ENCODE measurements around the gene RGS10. TPM values are rescaled to one million over a fixed set of nuclear protein-coding genes. Genes with fewer than 3 reads are reported as not detected.

RGS10 gene
- total and polyA plus RNA-seq, 2 of the 8 experiments (the other 6 are each of a cell fraction or from before 2014, with no cell fraction given): 5.5 to 13.1 TPM

DNA sequence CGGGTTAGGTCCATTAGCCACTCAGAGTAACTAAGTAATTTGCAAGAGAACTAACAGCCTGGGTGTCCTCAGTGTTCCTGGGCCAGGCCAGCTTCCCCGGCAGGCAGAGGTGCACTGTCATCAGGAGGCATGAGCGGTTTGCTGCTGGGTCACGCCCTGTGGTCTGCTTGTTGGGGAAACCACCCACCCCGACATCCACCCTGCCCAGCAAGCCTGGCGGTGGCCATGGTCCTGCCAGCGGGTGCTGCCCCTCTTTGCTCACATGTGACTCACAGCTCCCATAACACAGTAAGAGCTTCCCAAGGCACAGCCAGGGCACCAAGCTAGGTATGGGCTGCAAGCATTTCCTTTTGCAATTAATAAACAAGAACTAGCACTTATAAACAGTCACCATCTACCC lies 75.9 kb downstream of the RGS10 start:
- Histone ChIP-seq H2BK15ac (ENCODE audit: low read length) (no peak overlapping the region), H4K91ac (replicated peaks; ENCODE audit: insufficient read length, low read length) (no peak overlapping the region), H3K79me1 (ENCODE audit: low read depth, low read length) (no peaks in the 10 kb centered on the region), H2AK5ac (ENCODE audit: low read depth, low read length) (no peak overlapping the region), H3K9me3 (ENCODE audit: insufficient read depth in 2 of 2, low read depth in 1 of 2, low read length in 1 of 2) (no peaks in the 10 kb centered on the region), H2BK12ac (ENCODE audit: low read depth, low read length) (no peak overlapping the region), H4K5ac (ENCODE audit: insufficient read length, low read depth, low read length) (no peak overlapping the region), H3K4me1 (replicated peaks in 1 of 4; ENCODE audit: control insufficient read depth in 3 of 4, insufficient read depth in 4 of 4, low read length in 3 of 4) (no peaks in the 10 kb centered on the region), H3K18ac (ENCODE audit: extremely low read depth, low read length) (no peak overlapping the region), H2BK120ac (replicated peaks; ENCODE audit: low read depth, low read length) (no peak overlapping the region), H3K56ac (replicated peaks; ENCODE audit: insufficient read length, low read depth, low read length) (no peak overlapping the region), H4K20me1 (replicated peaks in 1 of 2; ENCODE audit: control insufficient read depth in 1 of 2, insufficient read depth in 2 of 2, low read length in 2 of 2) (no peaks in the 10 kb centered on the region), H3K4me3 (ENCODE audit: extremely low read depth in 1 of 4, insufficient read depth in 2 of 4, low read depth in 3 of 4, low read length in 4 of 4) (no peak overlapping the region), H2AFZ (ENCODE audit: low read length) (no peak overlapping the region), H3K14ac (ENCODE audit: insufficient read length) (no peak overlapping the region), H3K23me2 (ENCODE audit: low read depth, low read length) (peaks cover 7% of the 10 kb centered on the region; the same call in 1 of the 2 replicates), H3K4ac (replicated peaks; ENCODE audit: insufficient read length, low read depth, low read length) (no peak overlapping the region), H3K27me3 (replicated peaks in 1 of 4; ENCODE audit: control insufficient read depth in 3 of 4, extremely low read depth in 1 of 4, insufficient read depth in 3 of 4, low read length in 3 of 4) (peaks cover 0 to 2% (median under 1%) of the 10 kb centered on the region in 4 experiments; a peak in 2 of 7 replicates), H3K4me2 (ENCODE audit: insufficient read depth in 1 of 2, low read depth in 2 of 2, low read length in 2 of 2) (no peak overlapping the region), H3K36me3 (ENCODE audit: control insufficient read depth in 2 of 4, insufficient read depth in 4 of 4, low read length in 3 of 4) (no peaks in the 10 kb centered on the region), H4K8ac (ENCODE audit: extremely low read depth, insufficient read depth, low read length) (no peak overlapping the region), H3K79me2 (ENCODE audit: control insufficient read depth in 1 of 2, insufficient read depth in 2 of 2, low read length in 2 of 2) (no peaks in the 10 kb centered on the region), H2BK5ac (ENCODE audit: low read depth, low read length) (no peak overlapping the region), H2BK20ac (ENCODE audit: low read length) (no peak overlapping the region), H3K27ac (ENCODE audit: low read depth, low read length) (no peak overlapping the region), H3K9ac (replicated peaks in 1 of 4; ENCODE audit: extremely low read depth in 1 of 4, low read depth in 3 of 4, low read length in 3 of 4) (no peak overlapping the region), H3K23ac (ENCODE audit: insufficient read length) (no peak overlapping the region)
- FAIRE-seq (no peak), DNase-seq (ENCODE audit: low read depth in 1 of 2, low spot score in 2 of 2) (no peak)
- ChIA-PET CTCF (ENCODE audit: partially characterized antibody) (interaction anchor here (0.8 to 2.2 kb wide), 5 partner anchors 10 to 466 kb away, joined by 3 to 6 read pairs (median 3); no protein-coding TSS in a partner anchor), POLR2A (ENCODE audit: partially characterized antibody) (interaction anchor here (1.1 kb wide), 1 partner anchor 9 kb away, joined by 3 read pairs; no protein-coding TSS in a partner anchor)
- 86% methylated on average over 7 of the region's 7 CpGs; no CpG with 5 or more reads in 1 of the 2 experiments for WGBS, 2 experiments (ENCODE audit: extremely low coverage in 1 of 2, insufficient coverage in 1 of 2, insufficient read length in 1 of 2, insufficient replicate concordance in 2 of 2, low coverage in 1 of 2, low lambda C conversion rate in 2 of 2, missing lambda C conversion rate in 1 of 2)
- TF ChIP-seq TCF12 (IDR thresholded peaks at IDR 0.05; ENCODE audit: low read depth, low read length) (no peak), YY1 (IDR thresholded peaks at IDR 0.05; ENCODE audit: low read depth, low read length) (no peak), CTBP2 (IDR thresholded peaks at IDR 0.05; ENCODE audit: borderline replicate concordance, insufficient read depth, insufficient read length, low read length) (no peak), SIX5 (IDR thresholded peaks at IDR 0.05; ENCODE audit: low read depth, low read length) (no peak), FOSL1 (IDR thresholded peaks at IDR 0.05; ENCODE audit: insufficient read depth, low read depth, low read length) (no peak), EGR1 (IDR thresholded peaks at IDR 0.05; ENCODE audit: borderline replicate concordance, low read depth, low read length) (no peak), RNF2 (IDR thresholded peaks at IDR 0.05; ENCODE audit: borderline replicate concordance, low read depth, low read length, missing control alignments, poor library complexity, severe bottlenecking) (no peak), CBX8 (IDR thresholded peaks at IDR 0.05; ENCODE audit: borderline replicate concordance, low read depth, low read length) (no peak), TAF1 (IDR thresholded peaks at IDR 0.05; ENCODE audit: low read depth, low read length) (no peak), SRF (IDR thresholded peaks at IDR 0.05; ENCODE audit: low read depth, low read length) (no peak), HDAC6 (IDR thresholded peaks at IDR 0.05; ENCODE audit: low read depth, low read length) (no peak), JUN (IDR thresholded peaks at IDR 0.05; ENCODE audit: low read depth, low read length) (no peak)
- TF ChIP-seq, protein P1, sequence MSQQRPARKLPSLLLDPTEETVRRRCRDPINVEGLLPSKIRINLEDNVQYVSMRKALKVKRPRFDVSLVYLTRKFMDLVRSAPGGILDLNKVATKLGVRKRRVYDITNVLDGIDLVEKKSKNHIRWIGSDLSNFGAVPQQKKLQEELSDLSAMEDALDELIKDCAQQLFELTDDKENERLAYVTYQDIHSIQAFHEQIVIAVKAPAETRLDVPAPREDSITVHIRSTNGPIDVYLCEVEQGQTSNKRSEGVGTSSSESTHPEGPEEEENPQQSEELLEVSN (IDR thresholded peaks at IDR 0.05): no peak

Measured in H1 (cell line).